22Rv1 (cell line): ENCODE results near the gene PLXNA2.

Source experiments
- H3K27ac ChIP-seq: fragments of 450-650 bp; 2 replicates; pipeline ENCODE4 v1.5.1; 2017
- ZFX ChIP-seq: fragments of 450-650 bp; IDR thresholded peaks from 2 replicates; pipeline ENCODE4 v1.6.1; 2017; ENCODE audit warnings: antibody characterized with exemption, borderline replicate concordance
- TF ChIP-seq, protein P1 (sequence below): fragments of 450-650 bp; IDR thresholded peaks from 2 replicates; pipeline ENCODE4 v1.5.1; 2017; ENCODE audit warnings: mild to moderate bottlenecking

Gene PLXNA2

GRCh38 chr1:208093046-208093445 lies 151.1 kb downstream of the PLXNA2 start:
- TF ChIP-seq, protein P1, sequence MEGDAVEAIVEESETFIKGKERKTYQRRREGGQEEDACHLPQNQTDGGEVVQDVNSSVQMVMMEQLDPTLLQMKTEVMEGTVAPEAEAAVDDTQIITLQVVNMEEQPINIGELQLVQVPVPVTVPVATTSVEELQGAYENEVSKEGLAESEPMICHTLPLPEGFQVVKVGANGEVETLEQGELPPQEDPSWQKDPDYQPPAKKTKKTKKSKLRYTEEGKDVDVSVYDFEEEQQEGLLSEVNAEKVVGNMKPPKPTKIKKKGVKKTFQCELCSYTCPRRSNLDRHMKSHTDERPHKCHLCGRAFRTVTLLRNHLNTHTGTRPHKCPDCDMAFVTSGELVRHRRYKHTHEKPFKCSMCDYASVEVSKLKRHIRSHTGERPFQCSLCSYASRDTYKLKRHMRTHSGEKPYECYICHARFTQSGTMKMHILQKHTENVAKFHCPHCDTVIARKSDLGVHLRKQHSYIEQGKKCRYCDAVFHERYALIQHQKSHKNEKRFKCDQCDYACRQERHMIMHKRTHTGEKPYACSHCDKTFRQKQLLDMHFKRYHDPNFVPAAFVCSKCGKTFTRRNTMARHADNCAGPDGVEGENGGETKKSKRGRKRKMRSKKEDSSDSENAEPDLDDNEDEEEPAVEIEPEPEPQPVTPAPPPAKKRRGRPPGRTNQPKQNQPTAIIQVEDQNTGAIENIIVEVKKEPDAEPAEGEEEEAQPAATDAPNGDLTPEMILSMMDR = no peak
- no peak for TF ChIP-seq ZFX
- H3K27ac ChIP-seq = no peak overlapping the region

GRCh38 chr1:208090388-208091301 lies 153.5 kb downstream of the PLXNA2 start:
- TF ChIP-seq, protein P1 = no peak
- no peak for TF ChIP-seq ZFX
- no peak overlapping the region for H3K27ac ChIP-seq

DNA sequence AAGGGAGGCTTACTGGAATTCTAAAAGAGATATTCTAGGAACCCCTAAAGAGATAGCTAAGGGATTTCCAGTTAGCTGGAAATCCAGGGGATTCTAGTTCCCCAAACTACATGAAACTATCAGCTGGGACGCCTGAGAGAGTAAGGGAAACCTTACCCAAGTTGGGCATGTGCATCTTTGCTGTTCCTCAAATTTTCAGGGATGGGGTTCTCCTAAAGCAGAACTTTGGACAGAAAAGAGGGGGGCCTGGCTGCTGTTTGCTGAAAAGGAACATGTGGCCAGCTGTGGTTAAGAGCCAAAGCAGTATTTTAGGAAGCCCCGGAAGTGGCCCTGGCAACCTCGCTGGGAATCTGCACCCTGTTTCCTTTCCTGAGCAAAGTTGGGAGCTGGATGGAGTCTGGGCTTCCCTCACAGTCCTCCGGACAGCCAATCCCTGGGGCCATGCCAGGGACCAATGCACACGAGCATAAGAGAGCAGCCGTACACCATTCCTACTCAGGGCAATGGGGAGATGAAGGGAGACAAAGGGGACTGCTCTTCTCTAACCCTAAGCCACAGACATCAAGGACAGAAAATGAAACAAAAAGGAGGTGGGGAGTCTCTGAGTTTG lies 154.3 kb downstream of the PLXNA2 start:
- H3K27ac ChIP-seq = no peak overlapping the region
- TF ChIP-seq, protein P1 = no peak
- TF ChIP-seq ZFX = no peak

DNA sequence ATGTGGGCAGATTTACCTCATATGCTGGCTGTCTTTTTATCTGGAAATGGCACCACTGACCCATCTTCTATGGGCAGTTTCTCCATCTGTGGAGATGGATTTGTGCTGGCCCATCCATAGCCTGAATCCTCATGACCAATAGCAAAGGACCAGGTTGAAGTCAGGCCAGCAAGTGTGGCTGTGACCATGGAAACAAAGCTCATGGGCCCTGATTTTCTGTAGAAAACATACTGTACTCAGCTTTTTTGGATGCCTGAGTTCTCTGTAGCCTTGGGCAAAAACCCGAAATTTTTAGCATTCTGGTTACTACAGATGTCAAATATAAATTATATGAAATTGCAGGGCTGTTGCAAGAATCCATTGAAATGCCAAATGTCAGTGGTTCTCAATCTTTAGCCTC lies 155.0 kb downstream of the PLXNA2 start:
- TF ChIP-seq, protein P1 = no peak
- no peak for TF ChIP-seq ZFX
- no peak overlapping the region for H3K27ac ChIP-seq

DNA sequence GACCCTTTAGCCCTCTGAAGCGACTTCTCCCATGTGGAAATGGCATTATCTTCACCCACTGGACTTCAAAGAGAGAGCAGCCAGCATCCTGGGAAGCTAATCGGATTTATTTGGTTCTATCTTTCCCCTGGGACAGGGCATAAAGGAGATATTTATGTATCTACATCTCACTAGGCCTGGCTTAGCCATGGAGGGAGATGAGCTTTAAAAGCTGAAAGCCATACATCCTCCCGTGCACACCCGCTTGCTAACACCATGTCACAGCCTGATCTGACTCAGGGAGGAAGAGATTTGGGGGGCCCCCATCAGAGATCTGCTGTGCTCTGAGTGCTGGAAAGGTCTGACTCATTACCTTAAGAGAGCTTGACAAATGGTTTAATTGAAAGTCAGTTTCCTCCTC lies 155.9 kb downstream of the PLXNA2 start:
- no peak for TF ChIP-seq ZFX
- TF ChIP-seq, protein P1 = no peak
- H3K27ac ChIP-seq = no peak overlapping the region

- no peak overlapping the region for H3K27ac ChIP-seq
- TF ChIP-seq, protein P1 = no peak
- no peak for TF ChIP-seq ZFX
These were observed 158.3 kb downstream of the PLXNA2 start for GRCh38 chr1:208085655-208086515.
